ENCODE data around the gene THYN1. TPM values are rescaled to one million over a fixed set of nuclear protein-coding genes. Genes with fewer than 3 reads are reported as not detected.

The THYN1 gene
- total and polyA plus RNA-seq, 2 of the 13 experiments (the other 11 are each of a cell fraction or from before 2014, with no cell fraction given), result 36.1 to 87.6 TPM

DNA sequence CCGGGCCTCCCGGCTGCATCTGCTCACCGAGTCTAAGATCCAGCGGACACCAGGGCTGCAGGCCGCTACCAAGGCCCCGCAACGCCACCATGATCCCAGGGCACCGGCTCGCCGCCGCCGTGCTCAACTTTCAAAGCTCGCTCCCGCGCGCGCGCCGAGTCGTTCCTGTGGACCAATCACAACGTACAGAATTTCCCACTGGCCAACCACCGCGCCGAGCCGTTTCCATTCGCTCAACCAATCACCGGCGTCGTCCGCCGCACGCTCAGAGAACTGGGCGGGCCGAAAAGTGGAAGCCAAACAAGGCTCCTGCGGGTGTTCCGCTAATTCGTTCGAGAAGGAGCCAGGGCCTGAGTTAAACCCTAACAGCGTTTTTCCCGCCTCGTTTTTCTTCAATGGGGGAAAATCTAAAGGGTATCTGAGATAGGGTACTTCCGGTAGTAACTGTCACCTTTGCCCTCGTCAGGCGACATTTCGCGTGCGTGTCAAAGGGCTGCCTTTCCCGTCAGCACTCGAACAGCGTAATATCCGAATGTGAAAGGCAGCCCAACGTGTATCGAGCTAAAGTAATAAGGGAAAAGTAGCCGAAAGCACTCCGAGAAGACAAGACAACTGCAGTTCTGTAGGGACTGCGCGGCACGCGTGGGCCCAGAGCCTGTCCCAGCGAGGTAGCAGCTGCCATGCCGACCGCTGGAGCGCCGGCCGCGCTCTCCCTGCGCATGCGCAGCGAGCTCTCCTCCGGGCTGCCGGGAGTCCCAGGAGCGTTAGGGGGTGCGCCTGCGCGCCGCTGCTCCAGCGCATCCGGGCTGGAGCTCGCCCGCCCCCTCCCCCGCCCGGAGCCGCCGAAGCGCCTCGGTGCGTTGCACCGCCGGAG lies 29.1 kb downstream of the THYN1 start, which contains the start of the genes NCAPD3 and VPS26B (continued):
- TF ChIP-seq, protein P1, sequence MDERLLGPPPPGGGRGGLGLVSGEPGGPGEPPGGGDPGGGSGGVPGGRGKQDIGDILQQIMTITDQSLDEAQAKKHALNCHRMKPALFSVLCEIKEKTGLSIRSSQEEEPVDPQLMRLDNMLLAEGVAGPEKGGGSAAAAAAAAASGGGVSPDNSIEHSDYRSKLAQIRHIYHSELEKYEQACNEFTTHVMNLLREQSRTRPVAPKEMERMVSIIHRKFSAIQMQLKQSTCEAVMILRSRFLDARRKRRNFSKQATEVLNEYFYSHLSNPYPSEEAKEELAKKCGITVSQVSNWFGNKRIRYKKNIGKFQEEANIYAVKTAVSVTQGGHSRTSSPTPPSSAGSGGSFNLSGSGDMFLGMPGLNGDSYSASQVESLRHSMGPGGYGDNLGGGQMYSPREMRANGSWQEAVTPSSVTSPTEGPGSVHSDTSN (CRISPR knock-in tag; IDR thresholded peaks at IDR 0.05), result no peak; the same call in 1 of the 2 replicates
- TF ChIP-seq RNF2 (conservative IDR thresholded peaks at IDR 0.05; ENCODE audit: low read depth) (peak; percentile 89; the same call in 1 of the 2 replicates), ZNF552 (CRISPR knock-in tag; IDR thresholded peaks at IDR 0.05; ENCODE audit: borderline replicate concordance) (0 out of 2 replicates have a peak, but pooled peaks have one; percentile 30), MED13 (CRISPR knock-in tag; IDR thresholded peaks at IDR 0.05) (no peak), ZNF674 (CRISPR knock-in tag; IDR thresholded peaks at IDR 0.05; ENCODE audit: low read depth) (no peak), ZNF564 (CRISPR knock-in tag; IDR thresholded peaks at IDR 0.05) (peak; percentile 68), ZFY (CRISPR knock-in tag; IDR thresholded peaks at IDR 0.05) (peak; percentile 94), NR2F2 (IDR thresholded peaks at IDR 0.05; ENCODE audit: borderline replicate concordance, low read depth) (no peak), ZNF207 (IDR thresholded peaks at IDR 0.05; ENCODE audit: borderline replicate concordance) (no peak), HES4 (CRISPR knock-in tag; IDR thresholded peaks at IDR 0.05; ENCODE audit: borderline replicate concordance) (peak; percentile 54; the same call in 1 of the 2 replicates), GABPA (IDR thresholded peaks at IDR 0.05; ENCODE audit: low read depth, low read length) (no peak), GABPA (CRISPR knock-in tag; IDR thresholded peaks at IDR 0.05; ENCODE audit: low read depth) (peak; percentile 64; the same call in 1 of the 2 replicates), ZC3H13 (CRISPR knock-in tag; IDR thresholded peaks at IDR 0.05) (peak; percentile 64), HDAC6 (IDR thresholded peaks at IDR 0.05; ENCODE audit: low read depth, low read length) (no peak), ZNF143 (CRISPR knock-in tag; IDR thresholded peaks at IDR 0.05) (peak; percentile 78), PHF5A (CRISPR knock-in tag; IDR thresholded peaks at IDR 0.05; ENCODE audit: low read depth, unreplicated experiment) (no peak), PRMT3 (CRISPR knock-in tag; IDR thresholded peaks at IDR 0.05; ENCODE audit: borderline replicate concordance, low read depth) (peak; percentile 8; the same call in 1 of the 2 replicates), HNF4A (CRISPR knock-in tag; IDR thresholded peaks at IDR 0.05) (no peak; the same call in 1 of the 2 replicates), ZNF260 (CRISPR knock-in tag; IDR thresholded peaks at IDR 0.05; ENCODE audit: borderline replicate concordance, low read depth) (no peak)
- TF ChIP-seq, protein P2, sequence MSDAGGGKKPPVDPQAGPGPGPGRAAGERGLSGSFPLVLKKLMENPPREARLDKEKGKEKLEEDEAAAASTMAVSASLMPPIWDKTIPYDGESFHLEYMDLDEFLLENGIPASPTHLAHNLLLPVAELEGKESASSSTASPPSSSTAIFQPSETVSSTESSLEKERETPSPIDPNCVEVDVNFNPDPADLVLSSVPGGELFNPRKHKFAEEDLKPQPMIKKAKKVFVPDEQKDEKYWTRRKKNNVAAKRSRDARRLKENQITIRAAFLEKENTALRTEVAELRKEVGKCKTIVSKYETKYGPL (CRISPR knock-in tag; IDR thresholded peaks at IDR 0.05), result peak; percentile 52; the same call in 1 of the 2 replicates
- TF ChIP-seq, protein P3, sequence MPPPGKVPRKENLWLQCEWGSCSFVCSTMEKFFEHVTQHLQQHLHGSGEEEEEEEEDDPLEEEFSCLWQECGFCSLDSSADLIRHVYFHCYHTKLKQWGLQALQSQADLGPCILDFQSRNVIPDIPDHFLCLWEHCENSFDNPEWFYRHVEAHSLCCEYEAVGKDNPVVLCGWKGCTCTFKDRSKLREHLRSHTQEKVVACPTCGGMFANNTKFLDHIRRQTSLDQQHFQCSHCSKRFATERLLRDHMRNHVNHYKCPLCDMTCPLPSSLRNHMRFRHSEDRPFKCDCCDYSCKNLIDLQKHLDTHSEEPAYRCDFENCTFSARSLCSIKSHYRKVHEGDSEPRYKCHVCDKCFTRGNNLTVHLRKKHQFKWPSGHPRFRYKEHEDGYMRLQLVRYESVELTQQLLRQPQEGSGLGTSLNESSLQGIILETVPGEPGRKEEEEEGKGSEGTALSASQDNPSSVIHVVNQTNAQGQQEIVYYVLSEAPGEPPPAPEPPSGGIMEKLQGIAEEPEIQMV (CRISPR knock-in tag; IDR thresholded peaks at IDR 0.05; ENCODE audit: low read depth), result 0 out of 2 replicates have a peak, but pooled peaks have one; percentile 9
- TF ChIP-seq, protein P4, sequence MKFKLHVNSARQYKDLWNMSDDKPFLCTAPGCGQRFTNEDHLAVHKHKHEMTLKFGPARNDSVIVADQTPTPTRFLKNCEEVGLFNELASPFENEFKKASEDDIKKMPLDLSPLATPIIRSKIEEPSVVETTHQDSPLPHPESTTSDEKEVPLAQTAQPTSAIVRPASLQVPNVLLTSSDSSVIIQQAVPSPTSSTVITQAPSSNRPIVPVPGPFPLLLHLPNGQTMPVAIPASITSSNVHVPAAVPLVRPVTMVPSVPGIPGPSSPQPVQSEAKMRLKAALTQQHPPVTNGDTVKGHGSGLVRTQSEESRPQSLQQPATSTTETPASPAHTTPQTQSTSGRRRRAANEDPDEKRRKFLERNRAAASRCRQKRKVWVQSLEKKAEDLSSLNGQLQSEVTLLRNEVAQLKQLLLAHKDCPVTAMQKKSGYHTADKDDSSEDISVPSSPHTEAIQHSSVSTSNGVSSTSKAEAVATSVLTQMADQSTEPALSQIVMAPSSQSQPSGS (CRISPR knock-in tag; IDR thresholded peaks at IDR 0.05), result 0 out of 2 replicates have a peak, but pooled peaks have one; percentile 40
